NCI-H1048 (cell line): Measurements from ENCODE around the gene DNAH12.
"Not testable (repeated sequence)": the region's sequence is repeated elsewhere in the genome, so short reads cannot be mapped to it uniquely, and the experiment has no call there.

Experiments
- DNase-seq: peaks from one replicate; lab custom pipeline; 2025; lab: John Stamatoyannopoulos, UW

The DNAH12 gene

GRCh38 chr3:57538465-57538864, 5.7 kb downstream of the DNAH12 start:
- DNase-seq: no peak

GRCh38 chr3:57530071-57530608, 14.0 kb downstream of the DNAH12 start:
- no peak for DNase-seq

- no peak for DNase-seq
Observed at GRCh38 chr3:57518276-57518915, 25.7 kb downstream of the DNAH12 start.

- DNase-seq: no peak
Observed at GRCh38 chr3:57512166-57512565, 32.0 kb downstream of the DNAH12 start.

GRCh38 chr3:57505901-57506300, 38.2 kb downstream of the DNAH12 start:
- no peak for DNase-seq

- no peak for DNase-seq
Observed at GRCh38 chr3:57500506-57500905, 43.6 kb downstream of the DNAH12 start.

- DNase-seq: no peak
Observed at GRCh38 chr3:57497904-57498303, 46.2 kb downstream of the DNAH12 start.

GRCh38 chr3:57484563-57484962, 59.6 kb downstream of the DNAH12 start:
- no peak for DNase-seq

- not testable (repeated sequence) for DNase-seq
Observed at GRCh38 chr3:57477193-57477592, 67.0 kb downstream of the DNAH12 start.

GRCh38 chr3:57464801-57465200, 79.3 kb downstream of the DNAH12 start:
- DNase-seq: no peak

- no peak for DNase-seq
Observed at GRCh38 chr3:57464011-57464410, 80.1 kb downstream of the DNAH12 start.

GRCh38 chr3:57451150-57451846, 92.8 kb downstream of the DNAH12 start:
- no peak for DNase-seq

- not testable (repeated sequence) for DNase-seq
Observed at GRCh38 chr3:57449276-57449847, 94.8 kb downstream of the DNAH12 start.

- not testable (repeated sequence) for DNase-seq
Observed at GRCh38 chr3:57448489-57448888, 95.7 kb downstream of the DNAH12 start.

GRCh38 chr3:57446318-57446841, 97.8 kb downstream of the DNAH12 start:
- no peak for DNase-seq

- no peak for DNase-seq
Observed at GRCh38 chr3:57444469-57444868, 99.7 kb downstream of the DNAH12 start.

GRCh38 chr3:57440144-57440543, 104.0 kb downstream of the DNAH12 start:
- DNase-seq: not testable (repeated sequence)

GRCh38 chr3:57438460-57438859, 105.7 kb downstream of the DNAH12 start:
- not testable (repeated sequence) for DNase-seq

- DNase-seq: no peak
Observed at GRCh38 chr3:57436195-57436761, 107.9 kb downstream of the DNAH12 start.

GRCh38 chr3:57434041-57434440, 110.1 kb downstream of the DNAH12 start:
- no peak for DNase-seq

- no peak for DNase-seq
Observed at GRCh38 chr3:57423335-57423734, 120.8 kb downstream of the DNAH12 start.

- no peak for DNase-seq
Observed at GRCh38 chr3:57421336-57421735, 122.8 kb downstream of the DNAH12 start.
